Liver (tissue), 3 donors: ENCODE results near the gene GANC.

Experiments
- ATF3 ChIP-seq: IDR thresholded peaks from 2 replicates; pipeline ENCODE4 v1.6.1; 2016; ENCODE audit warnings: antibody characterized with exemption
- FOXA1 ChIP-seq: IDR thresholded peaks from 2 replicates; pipeline ENCODE4 v1.6.1; 2016; ENCODE audit warnings: antibody characterized with exemption
- GABPA ChIP-seq, 2 donors: IDR thresholded peaks in 1 of 2; conservative IDR thresholded peaks in 1 of 2; 2 replicates each; pipeline ENCODE4 v1.6.1; 2016; ENCODE audit warnings: antibody characterized with exemption in 2 of 2, mild to moderate bottlenecking in 1 of 2, moderate library complexity in 1 of 2
- HNF4G ChIP-seq: IDR thresholded peaks from 2 replicates; pipeline ENCODE4 v1.6.1; 2016; ENCODE audit warnings: antibody characterized with exemption
- MAX ChIP-seq: IDR thresholded peaks from 2 replicates; pipeline ENCODE4 v1.6.1; 2016; ENCODE audit warnings: antibody characterized with exemption
- NR2F2 ChIP-seq: IDR thresholded peaks from 2 replicates; pipeline ENCODE4 v1.6.1; 2016; ENCODE audit warnings: antibody characterized with exemption
- RXRA ChIP-seq, 2 donors: IDR thresholded peaks; 2 replicates each; pipeline ENCODE4 v1.6.1; 2017 to 2018; ENCODE audit warnings: antibody characterized with exemption in 2 of 2, mild to moderate bottlenecking in 1 of 2
- SP1 ChIP-seq: IDR thresholded peaks from 2 replicates; pipeline ENCODE4 v1.6.1; 2018; ENCODE audit warnings: antibody characterized with exemption, mild to moderate bottlenecking
- TAF1 ChIP-seq: conservative IDR thresholded peaks from 2 replicates; pipeline ENCODE4 v1.6.1; 2016; ENCODE audit warnings: antibody characterized with exemption, mild to moderate bottlenecking
- YY1 ChIP-seq: IDR thresholded peaks from 2 replicates; pipeline ENCODE4 v1.6.1; 2016; ENCODE audit warnings: antibody characterized with exemption, mild to moderate bottlenecking
- ZBTB33 ChIP-seq: IDR thresholded peaks from 2 replicates; pipeline ENCODE4 v1.6.1; 2016; ENCODE audit warnings: antibody characterized with exemption
- TF ChIP-seq, protein P1 (sequence below): fragments of 150-350 bp; IDR thresholded peaks from 2 replicates; pipeline ENCODE4 v1.5.1; 2017; ENCODE audit warnings: improper control_type of control experiment, low read depth, low read length; ENCODE audit not compliant: missing input control
- TF ChIP-seq, protein P2 (sequence below): IDR thresholded peaks from 2 replicates; pipeline ENCODE4 v1.6.1; 2016; ENCODE audit warnings: antibody characterized with exemption, mild to moderate bottlenecking
- donor health status: healthy.
- donor health status: healthy.

GRCh38 chr15:42272939-42273899 lies at the start of gene GANC, which contains the start of gene TMEM87A:
- TF ChIP-seq, protein P1, sequence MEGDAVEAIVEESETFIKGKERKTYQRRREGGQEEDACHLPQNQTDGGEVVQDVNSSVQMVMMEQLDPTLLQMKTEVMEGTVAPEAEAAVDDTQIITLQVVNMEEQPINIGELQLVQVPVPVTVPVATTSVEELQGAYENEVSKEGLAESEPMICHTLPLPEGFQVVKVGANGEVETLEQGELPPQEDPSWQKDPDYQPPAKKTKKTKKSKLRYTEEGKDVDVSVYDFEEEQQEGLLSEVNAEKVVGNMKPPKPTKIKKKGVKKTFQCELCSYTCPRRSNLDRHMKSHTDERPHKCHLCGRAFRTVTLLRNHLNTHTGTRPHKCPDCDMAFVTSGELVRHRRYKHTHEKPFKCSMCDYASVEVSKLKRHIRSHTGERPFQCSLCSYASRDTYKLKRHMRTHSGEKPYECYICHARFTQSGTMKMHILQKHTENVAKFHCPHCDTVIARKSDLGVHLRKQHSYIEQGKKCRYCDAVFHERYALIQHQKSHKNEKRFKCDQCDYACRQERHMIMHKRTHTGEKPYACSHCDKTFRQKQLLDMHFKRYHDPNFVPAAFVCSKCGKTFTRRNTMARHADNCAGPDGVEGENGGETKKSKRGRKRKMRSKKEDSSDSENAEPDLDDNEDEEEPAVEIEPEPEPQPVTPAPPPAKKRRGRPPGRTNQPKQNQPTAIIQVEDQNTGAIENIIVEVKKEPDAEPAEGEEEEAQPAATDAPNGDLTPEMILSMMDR = no peak
- TF ChIP-seq RXRA (IDR thresholded peaks at IDR 0.05) (peak; percentile 44 to 56), TAF1 (peak; percentile 72), YY1 (peak; percentile 99), GABPA (IDR thresholded peaks at IDR 0.05 in 1 of 2, conservative IDR thresholded peaks at IDR 0.05 in 1 of 2) (peak; percentile 89 to 97), SP1 (peak; percentile 77), NR2F2 (peak; percentile 76), ZBTB33 (peak; percentile 90), MAX (peak; percentile 74), ATF3 (peak; percentile 42), HNF4G (peak; percentile 51), FOXA1 (no peak)
- TF ChIP-seq, protein P2, sequence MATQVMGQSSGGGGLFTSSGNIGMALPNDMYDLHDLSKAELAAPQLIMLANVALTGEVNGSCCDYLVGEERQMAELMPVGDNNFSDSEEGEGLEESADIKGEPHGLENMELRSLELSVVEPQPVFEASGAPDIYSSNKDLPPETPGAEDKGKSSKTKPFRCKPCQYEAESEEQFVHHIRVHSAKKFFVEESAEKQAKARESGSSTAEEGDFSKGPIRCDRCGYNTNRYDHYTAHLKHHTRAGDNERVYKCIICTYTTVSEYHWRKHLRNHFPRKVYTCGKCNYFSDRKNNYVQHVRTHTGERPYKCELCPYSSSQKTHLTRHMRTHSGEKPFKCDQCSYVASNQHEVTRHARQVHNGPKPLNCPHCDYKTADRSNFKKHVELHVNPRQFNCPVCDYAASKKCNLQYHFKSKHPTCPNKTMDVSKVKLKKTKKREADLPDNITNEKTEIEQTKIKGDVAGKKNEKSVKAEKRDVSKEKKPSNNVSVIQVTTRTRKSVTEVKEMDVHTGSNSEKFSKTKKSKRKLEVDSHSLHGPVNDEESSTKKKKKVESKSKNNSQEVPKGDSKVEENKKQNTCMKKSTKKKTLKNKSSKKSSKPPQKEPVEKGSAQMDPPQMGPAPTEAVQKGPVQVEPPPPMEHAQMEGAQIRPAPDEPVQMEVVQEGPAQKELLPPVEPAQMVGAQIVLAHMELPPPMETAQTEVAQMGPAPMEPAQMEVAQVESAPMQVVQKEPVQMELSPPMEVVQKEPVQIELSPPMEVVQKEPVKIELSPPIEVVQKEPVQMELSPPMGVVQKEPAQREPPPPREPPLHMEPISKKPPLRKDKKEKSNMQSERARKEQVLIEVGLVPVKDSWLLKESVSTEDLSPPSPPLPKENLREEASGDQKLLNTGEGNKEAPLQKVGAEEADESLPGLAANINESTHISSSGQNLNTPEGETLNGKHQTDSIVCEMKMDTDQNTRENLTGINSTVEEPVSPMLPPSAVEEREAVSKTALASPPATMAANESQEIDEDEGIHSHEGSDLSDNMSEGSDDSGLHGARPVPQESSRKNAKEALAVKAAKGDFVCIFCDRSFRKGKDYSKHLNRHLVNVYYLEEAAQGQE = peak; percentile 41
